COLO668 (cell line): ENCODE results near the gene A4GNT.

Experiments
- DNase-seq: peaks from one replicate; lab custom pipeline; 2025; ENCODE audit not compliant: unreplicated experiment; lab: John Stamatoyannopoulos, UW

The A4GNT gene

GRCh38 chr3:138081371-138082084, 50.7 kb downstream of the A4GNT start:
- DNase-seq: no peak

GRCh38 chr3:138079901-138080300, 52.3 kb downstream of the A4GNT start:
- no peak for DNase-seq

- no peak for DNase-seq
These were observed 53.3 kb downstream of the A4GNT start for GRCh38 chr3:138078901-138079344.

GRCh38 chr3:138078096-138078495, 54.1 kb downstream of the A4GNT start:
- no peak for DNase-seq
